K562 (cell line): ENCODE data around the gene FOXJ2. TPM values are rescaled to one million over a fixed set of nuclear protein-coding genes. Genes with fewer than 3 reads are reported as not detected.
A peak's percentile ranks its signal among the peaks of the same experiment; 100 is the strongest.

Experiments used
- ATAC-seq: fragments of 200-7000 bp; cut with Tn5 transposase; 3 replicates; pipeline ENCODE4 v1.9.1; 2020; ENCODE audit warnings: moderate library complexity
- BruUV-seq: library from RNA; stranded (reverse); fragments of 400-500 nt; replicated peaks from 2 replicates; lab custom pipeline; 2021; lab: Mats Ljungman, UMichigan
- CTCF ChIA-PET: fragments of 300-600 bp; formaldehyde crosslinking; extraction: SDS; loops from one replicate; lab custom pipeline; 2021; ENCODE audit warnings: low intra/inter-chr PET ratio; lab: Yijun Ruan, JAX
- POLR2A ChIA-PET: fragments of 300-600, 350-650 bp; sonication (Branson Sonifier 250); formaldehyde crosslinking; extraction: SDS; loops from one replicate; lab custom pipeline; 2021; ENCODE audit warnings: antibody characterized with exemption, inconsistent platforms; lab: Yijun Ruan, JAX
- DNase-seq, 4 experiments: peaks; one replicate each; pipeline versions ENCODE4 v3.0.0 to v3.0.0-alpha.2; 2011 to 2018; ENCODE audit warnings: low spot score in 3 of 4, mixed read lengths in 3 of 4; ENCODE audit errors: extremely low read depth in 1 of 4
- FAIRE-seq: peaks from 2 replicates; lab custom pipeline; 2011; peaks lifted over from hg19 to GRCh38; lab: Jason Lieb, UNC
- H2AFZ ChIP-seq: 2 replicates; pipeline ENCODE4 v1.6.0; 2011; ENCODE audit warnings: low read depth, low read length, control low read depth, inconsistent platforms
- H3K27ac ChIP-seq: fragments of 200-600 bp; 3 replicates; pipeline ENCODE4 v1.8.0; 2011; ENCODE audit warnings: low read depth, mild to moderate bottlenecking, control low read depth, inconsistent platforms, low read length, moderate library complexity, mixed read lengths; ENCODE audit errors: extremely low read depth
- H3K27me3 ChIP-seq, 2 experiments: fragments of 300-600 bp in 1 of 2; 2 replicates in 1 of 2; 3 replicates in 1 of 2; pipeline versions ENCODE4 v1.6.0 to v1.8.0; 2011; ENCODE audit warnings: inconsistent platforms in 2 of 2, low read length in 2 of 2, mild to moderate bottlenecking in 1 of 2, mixed read lengths in 1 of 2, moderate library complexity in 1 of 2; ENCODE audit not compliant: control insufficient read depth in 2 of 2, insufficient read depth in 2 of 2
- H3K36me3 ChIP-seq: fragments of 300-600 bp; 3 replicates; pipeline ENCODE4 v1.8.0; 2011; ENCODE audit warnings: mild to moderate bottlenecking, low read length, inconsistent platforms; ENCODE audit not compliant: control insufficient read depth, insufficient read depth
- H3K4me1 ChIP-seq, 2 experiments: fragments of 200-600 bp in 1 of 2; replicated peaks in 1 of 2; 2 replicates in 1 of 2; 3 replicates in 1 of 2; pipeline versions ENCODE4 v1.5.1 to v1.8.0; 2011; ENCODE audit warnings: inconsistent platforms in 2 of 2, low read length in 2 of 2, mild to moderate bottlenecking in 1 of 2, mixed read lengths in 1 of 2, moderate library complexity in 1 of 2; ENCODE audit not compliant: control insufficient read depth in 2 of 2, insufficient read depth in 2 of 2
- H3K4me2 ChIP-seq: 2 replicates; pipeline ENCODE4 v1.6.1; 2011; ENCODE audit warnings: low read length, control low read depth, inconsistent platforms, mixed read lengths; ENCODE audit not compliant: insufficient read depth
- H3K4me3 ChIP-seq: fragments of 200-600 bp; sonication (generic), shearing (Covaris generic); 2 replicates; pipeline ENCODE4 v1.5.1; 2016; ENCODE audit warnings: control low read depth, inconsistent platforms
- H3K79me2 ChIP-seq: fragments of 200-600 bp; 3 replicates; pipeline ENCODE4 v1.8.0; 2011; ENCODE audit warnings: low read length, inconsistent platforms; ENCODE audit not compliant: control insufficient read depth, insufficient read depth
- H3K9ac ChIP-seq, 2 experiments: 2 replicates each; pipeline versions ENCODE4 v1.6.0 to v1.6.1; 2011; ENCODE audit warnings: low read depth in 2 of 2, low read length in 2 of 2, control low read depth in 1 of 2, inconsistent platforms in 1 of 2, mild to moderate bottlenecking in 1 of 2, mixed read lengths in 1 of 2; ENCODE audit not compliant: insufficient read depth in 1 of 2
- H3K9me1 ChIP-seq: one replicate; pipeline ENCODE4 v1.6.0; 2011; ENCODE audit warnings: inconsistent platforms, mild to moderate bottlenecking, low read length, moderate library complexity; ENCODE audit not compliant: control insufficient read depth, insufficient read depth
- H3K9me3 ChIP-seq: replicated peaks from 2 replicates; pipeline ENCODE4 v1.5.1; 2011; ENCODE audit warnings: low read depth, low read length, inconsistent platforms; ENCODE audit not compliant: control insufficient read depth, insufficient read depth
- H4K20me1 ChIP-seq: replicated peaks from 2 replicates; pipeline ENCODE4 v1.6.1; 2011; ENCODE audit warnings: low read length, inconsistent platforms, mixed read lengths; ENCODE audit not compliant: control insufficient read depth, insufficient read depth
- CBFA2T3 ChIP-seq: fragments of 450-650 bp; IDR thresholded peaks from 2 replicates; pipeline ENCODE4 v1.6.1; 2017
- CREB5 ChIP-seq: fragments of 250-450 bp; sonication (Bioruptor Pico); IDR thresholded peaks from 2 replicates; pipeline ENCODE4 v1.5.0; 2020; ENCODE audit warnings: mild to moderate bottlenecking
- CTBP1 ChIP-seq: fragments of 450-650 bp; IDR thresholded peaks from 2 replicates; pipeline ENCODE4 v1.6.1; 2016; ENCODE audit warnings: borderline replicate concordance
- KDM1A ChIP-seq, 2 experiments: fragments of 450-650 bp; IDR thresholded peaks; 2 replicates each; pipeline ENCODE4 v1.6.1; 2016; ENCODE audit warnings: mild to moderate bottlenecking in 2 of 2
- PCBP2 ChIP-seq: fragments of 200-400 bp; formaldehyde crosslinking; IDR thresholded peaks from 2 replicates; pipeline ENCODE4 v1.6.1; 2018; ENCODE audit warnings: low read length, low read depth, mild to moderate bottlenecking, moderate library complexity; ENCODE audit not compliant: poor library complexity, severe bottlenecking
- PTTG1 ChIP-seq: fragments of 450-650 bp; IDR thresholded peaks from 2 replicates; pipeline ENCODE4 v1.6.1; 2016; ENCODE audit warnings: low read depth, mild to moderate bottlenecking, missing genetic modification characterization, missing compliant biosample characterization
- SRSF3 ChIP-seq: fragments of 200-400 bp; formaldehyde crosslinking; IDR thresholded peaks from 2 replicates; pipeline ENCODE4 v1.6.1; 2016; ENCODE audit warnings: mild to moderate bottlenecking, low read length, moderate library complexity; ENCODE audit not compliant: insufficient read depth
- ZFP36 ChIP-seq: fragments of 150-350 bp; IDR thresholded peaks from 2 replicates; pipeline ENCODE4 v1.6.1; 2018; ENCODE audit warnings: low read length, low read depth; ENCODE audit not compliant: partially characterized antibody
- ZNF121 ChIP-seq: sonication (generic); formaldehyde crosslinking; conservative IDR thresholded peaks from 2 replicates; pipeline ENCODE4 v1.8.0; 2022; ENCODE audit warnings: missing genetic modification reagents
- WGBS: fragments of 100-300 bp; shearing (Covaris generic); methylation state at CpG from one replicate; pipeline ENCODE4 v1.1.6; 2016; ENCODE audit warnings: low coverage, mixed read lengths; ENCODE audit not compliant: insufficient coverage; ENCODE audit errors: missing lambda C conversion rate; 5-methylcytosine and 5-hydroxymethylcytosine counted together
- in situ Hi-C: fragments of 300-500 bp; cut with MboI; formaldehyde crosslinking; loops from 4 replicates; pipeline ENCODE4 v1.15.0; 2018; ENCODE audit warnings: inconsistent platforms, mixed read lengths
- intact Hi-C: fragments of 100-400 bp; cut with micrococcal nuclease; formaldehyde crosslinking; loops from 2 replicates; pipeline ENCODE4 v1.14.2; 2022
- polyA plus RNA-seq, 8 experiments: library from polyadenylated mRNA; depleted of rRNA in 4 of 8; stranded (reverse) in 5 of 8; unstranded in 3 of 8; fragments of >200 nt; fragmentation: Nextera tagmentation in 2 of 8; fragmentation: Illumina TruSeq in 1 of 8; extraction: Ambion mirVana in 2 of 8; extraction: Trizol in 1 of 8; gene quantifications; 2 replicates each; pipeline versions ENCODE4 v1.2.1 to v1.2.3, GENCODE V29; 2011 to 2014; ENCODE audit warnings: inconsistent platforms in 1 of 8, missing spikeins in 1 of 8
- total RNA-seq, 7 experiments: library from RNA; depleted of rRNA in 6 of 7; stranded (reverse); fragments of >200 nt in 6 of 7; fragmentation: Illumina TruSeq in 2 of 7; extraction: Trizol in 2 of 7; gene quantifications; 2 replicates each; pipeline versions ENCODE4 v1.2.1 to v1.2.3, GENCODE V29; 2011 to 2021; ENCODE audit warnings: low replicate concordance in 1 of 7

The FOXJ2 gene
- total and polyA plus RNA-seq, 9 of the 15 experiments (the other 6 are each of a cell fraction or from before 2014, with no cell fraction given), result 1.0 to 7.5 (median 2.4) TPM

DNA sequence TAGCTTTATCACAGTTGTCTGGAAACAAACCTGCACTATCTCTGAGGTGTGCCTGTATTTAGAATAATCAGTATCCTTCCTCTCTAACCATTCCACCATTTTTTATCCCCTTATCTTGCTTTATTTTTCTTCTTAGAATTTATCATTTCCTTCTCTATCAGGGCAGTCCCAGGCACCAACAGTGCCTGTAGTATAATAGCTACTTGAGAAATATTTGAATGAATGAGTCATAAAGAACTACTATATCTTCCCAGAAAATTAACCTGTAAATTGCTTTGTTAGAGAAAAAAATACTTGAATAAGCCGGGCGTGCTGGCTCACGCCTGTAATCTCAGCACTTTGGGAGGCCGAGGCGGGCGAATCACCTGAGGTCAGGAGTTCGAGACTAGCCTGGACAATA, 21.2 kb upstream of the FOXJ2 start:
- H2AFZ ChIP-seq, result no peak overlapping the region
- H3K9me3 ChIP-seq, result no peaks in the 10 kb centered on the region
- H3K9ac ChIP-seq, result no peak overlapping the region
- BruUV-seq, result no TSS peak
- DNase-seq, result no peak
- H4K20me1 ChIP-seq, result no peaks in the 10 kb centered on the region
- intact Hi-C loops, result no loop called here
- 0% methylated on average over 3 of the region's 7 CpGs for WGBS
- no peaks in the 10 kb centered on the region for H3K36me3 ChIP-seq
- ChIA-PET CTCF (no interaction called here), POLR2A (no interaction called here)
- H3K79me2 ChIP-seq, result no peaks in the 10 kb centered on the region
- H3K27me3 ChIP-seq, result no peaks in the 10 kb centered on the region; a peak in 1 of 5 replicates
- H3K27ac ChIP-seq, result no peak overlapping the region
- no peak for FAIRE-seq
- in situ Hi-C loops, result no loop called here
- H3K4me1 ChIP-seq, result no peaks in the 10 kb centered on the region
- no peak for ATAC-seq
- TF ChIP-seq CBFA2T3 (peak; percentile 45; the same call in 1 of the 2 replicates), KDM1A (IDR thresholded peaks at IDR 0.05) (0 out of 4 replicates have a peak, but pooled peaks of 1 of the 2 experiments have one; percentile 13), PTTG1 (tag) (no peak)
- H3K4me2 ChIP-seq, result no peak overlapping the region
- no peaks in the 10 kb centered on the region for H3K9me1 ChIP-seq
- H3K4me3 ChIP-seq, result no peak overlapping the region

- Histone ChIP-seq H3K4me3 (no peak overlapping the region), H3K79me2 (no peaks in the 10 kb centered on the region), H3K27me3 (no peaks in the 10 kb centered on the region; a peak in 1 of 5 replicates), H3K27ac (no peak overlapping the region), H3K4me1 (no peaks in the 10 kb centered on the region), H3K9me3 (no peaks in the 10 kb centered on the region), H2AFZ (no peak overlapping the region), H3K9ac (no peak overlapping the region), H3K36me3 (no peaks in the 10 kb centered on the region), H4K20me1 (no peaks in the 10 kb centered on the region), H3K4me2 (no peak overlapping the region), H3K9me1 (no peaks in the 10 kb centered on the region)
- FAIRE-seq (no peak), ATAC-seq (no peak), DNase-seq (no peak)
- CTCF ChIA-PET, result no interaction called here
- WGBS, result 23% methylated on average over 7 of the region's 7 CpGs
- in situ Hi-C loops (no loop called here), intact Hi-C loops (no loop called here)
- no TSS peak for BruUV-seq
- POLR2A ChIA-PET, result no interaction called here
- no peak for TF ChIP-seq PCBP2
- TF ChIP-seq ZNF121, result 0 out of 2 replicates have a peak, but pooled peaks have one; percentile 8
- no peak for TF ChIP-seq ZFP36
- TF ChIP-seq SRSF3, result no peak
- TF ChIP-seq CTBP1, result no peak
- TF ChIP-seq CREB5 (CRISPR knock-in tag), result no peak
Observed at GRCh38 chr12:8012651-8013309, 19.7 kb upstream of the FOXJ2 start.
